ENCODE results near the gene FAM76B.

FAM76B gene

DNA sequence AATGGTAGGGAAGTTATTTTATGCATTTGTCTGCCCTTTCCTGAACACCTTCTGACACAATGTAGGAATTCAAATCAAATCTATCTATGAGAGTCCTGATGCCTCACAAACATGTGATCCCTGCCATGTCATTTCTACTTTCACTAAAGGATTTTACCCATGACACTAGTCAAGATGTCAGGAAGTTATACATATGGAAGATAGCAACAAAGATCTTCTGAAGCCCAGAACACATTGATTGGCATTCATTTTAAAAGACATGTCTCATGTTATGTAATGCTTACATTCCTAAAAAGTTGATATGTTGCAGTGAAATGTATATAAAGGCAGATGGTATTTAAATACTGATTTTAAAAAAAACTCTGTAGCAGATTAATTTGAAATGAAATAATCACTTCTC lies 61.5 kb downstream of the FAM76B start:
- no peak for DNase-seq

DNA sequence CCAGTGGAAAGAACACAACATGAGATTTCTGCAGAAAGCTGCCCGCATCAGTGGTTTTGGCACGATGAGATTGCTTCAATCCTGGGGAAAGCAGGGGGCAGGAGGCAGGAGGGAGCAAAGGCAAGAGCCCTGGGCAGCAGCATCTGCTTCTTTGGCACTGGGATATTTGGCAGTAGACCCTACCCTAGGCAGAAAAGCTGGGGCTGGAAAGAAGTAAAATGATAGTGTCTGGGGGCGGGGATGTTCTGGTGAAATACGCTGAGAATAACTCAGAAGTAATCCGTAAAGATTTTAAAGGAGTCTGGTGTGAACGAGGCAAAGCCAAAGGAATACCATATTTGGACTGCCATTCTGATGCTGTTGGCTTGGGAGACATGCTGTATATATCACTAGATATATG lies 62.0 kb downstream of the FAM76B start:
- no peak for DNase-seq

DNA sequence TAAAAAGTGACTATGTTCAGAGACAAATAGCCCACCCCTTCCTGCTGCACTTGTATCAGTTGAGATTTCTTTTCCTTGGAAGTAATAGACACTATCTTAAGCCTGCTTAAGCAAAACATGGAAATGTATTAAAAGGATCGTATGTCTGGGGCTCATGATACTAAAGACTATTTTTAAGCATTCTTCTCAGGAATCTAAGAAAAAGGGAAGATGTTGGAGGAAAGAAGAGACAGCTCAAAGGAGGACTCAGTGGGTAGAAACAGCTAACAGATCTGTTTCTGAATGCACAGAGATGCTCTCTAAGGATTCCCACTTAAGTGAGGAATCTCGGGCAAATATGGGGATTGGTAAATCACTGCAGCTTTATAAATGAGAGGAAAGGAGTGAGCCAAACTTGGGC lies 62.5 kb downstream of the FAM76B start:
- DNase-seq, result no peak

DNA sequence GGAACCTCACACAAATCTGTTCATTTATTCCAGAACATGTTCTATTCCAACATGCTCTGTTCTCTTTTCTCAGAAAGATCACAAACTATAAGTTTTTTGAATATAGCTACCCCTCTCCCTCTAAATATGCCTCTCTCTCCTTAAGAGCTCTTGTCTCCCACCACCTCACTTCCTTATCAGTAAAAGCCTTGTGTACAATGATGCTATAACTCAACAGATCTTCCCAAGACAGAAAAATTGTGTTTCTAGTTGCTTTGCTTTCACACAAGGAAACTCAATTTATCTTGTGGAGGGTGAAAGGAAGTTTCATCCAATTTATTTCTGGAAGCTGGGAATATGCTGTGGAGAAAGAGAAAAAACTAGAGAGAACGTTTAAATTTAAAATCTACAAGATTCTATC lies 64.4 kb downstream of the FAM76B start:
- no peak for DNase-seq

DNA sequence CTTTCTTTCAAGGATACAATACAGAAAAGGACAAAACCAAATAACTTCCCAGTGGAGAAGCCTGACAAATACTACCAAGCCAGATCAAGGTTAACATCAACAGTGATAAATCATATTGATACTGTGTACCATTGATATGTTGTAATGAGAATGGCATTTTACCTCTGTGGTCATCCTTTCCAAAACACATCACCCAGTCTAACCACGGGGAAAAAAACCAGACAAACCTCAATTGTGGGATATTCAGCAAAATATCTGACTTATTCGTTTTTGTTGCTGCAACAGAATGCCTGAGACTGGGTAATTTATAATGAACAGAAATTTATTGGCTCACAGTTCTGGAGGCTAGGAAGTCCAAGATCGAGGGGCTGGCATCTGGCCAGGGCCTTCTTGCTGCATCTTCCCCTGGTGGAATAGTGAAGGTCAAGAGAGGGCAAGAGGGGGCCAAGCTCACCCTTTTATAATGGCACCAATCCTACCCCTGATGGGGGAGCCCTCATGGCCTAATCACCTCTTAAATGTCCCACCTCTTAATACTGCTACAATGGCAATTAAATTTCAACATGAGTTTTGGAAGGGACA lies 66.1 kb downstream of the FAM76B start:
- no peak for DNase-seq

DNA sequence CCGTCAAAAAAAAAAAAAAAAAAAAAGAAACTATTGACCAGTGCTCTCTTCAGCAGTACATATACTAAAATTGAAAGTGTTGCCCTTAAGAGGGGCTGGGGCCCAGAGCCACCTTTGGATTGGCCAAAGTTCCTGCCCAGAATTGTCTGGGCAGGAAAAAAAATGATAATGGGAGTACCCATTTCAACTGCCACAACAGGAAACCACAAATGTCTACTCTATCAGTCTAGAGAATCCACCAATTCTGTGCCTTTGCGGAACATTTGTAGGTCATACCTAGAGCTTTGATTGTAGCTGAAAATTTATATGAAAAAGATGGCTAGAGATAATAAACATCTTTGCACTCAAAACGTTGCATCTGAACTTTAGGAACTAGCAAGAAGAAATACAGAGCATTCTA lies 69.4 kb downstream of the FAM76B start:
- DNase-seq, result no peak

All from midbrain (tissue), 1 donor.